Uterus (tissue), 4 donors: ENCODE data around the gene EDEM3. TPM values are rescaled to one million over a fixed set of nuclear protein-coding genes. Genes with fewer than 3 reads are reported as not detected.

Experiments
- DNase-seq, 2 donors: peaks; one replicate each; pipeline ENCODE4 v3.0.0-alpha.2; 2019 to 2020
- H3K27ac ChIP-seq, 2 donors: fragments of 200-600 bp; sonication (generic); 1 replicate in 1 of 2; 2 replicates in 1 of 2; pipeline ENCODE4 v1.5.1; 2016 to 2018
- H3K27me3 ChIP-seq, 2 donors: fragments of 200-600 bp; sonication (generic); one replicate each; pipeline ENCODE4 v1.5.1; 2018 to 2019; ENCODE audit warnings: control low read depth in 1 of 2
- H3K36me3 ChIP-seq, 2 donors: fragments of 200-600 bp; sonication (generic); one replicate each; pipeline ENCODE4 v1.5.1; 2019; ENCODE audit warnings: control low read depth in 1 of 2
- H3K4me1 ChIP-seq, 2 donors: fragments of 200-600 bp; sonication (generic); one replicate each; pipeline ENCODE4 v1.5.1; 2018 to 2019; ENCODE audit warnings: control low read depth in 1 of 2
- H3K4me3 ChIP-seq, 2 donors: fragments of 200-600 bp; sonication (generic); 1 replicate in 1 of 2; 2 replicates in 1 of 2; pipeline ENCODE4 v1.5.1; 2018 to 2019; ENCODE audit warnings: mild to moderate bottlenecking in 1 of 2
- H3K9me3 ChIP-seq, 2 donors: fragments of 200-600 bp; sonication (generic); one replicate each; pipeline ENCODE4 v1.5.1; 2019; ENCODE audit warnings: control low read depth in 1 of 2
- CTCF ChIP-seq, 4 experiments: fragments of 200-600 bp in 2 of 4; fragments of 450-650 bp in 2 of 4; sonication (generic) in 2 of 4; IDR thresholded peaks; one replicate each; pipeline ENCODE4 v1.5.1; 2016 to 2019; ENCODE audit warnings: antibody characterized with exemption in 4 of 4, mild to moderate bottlenecking in 2 of 4, moderate library complexity in 1 of 4
- POLR2A ChIP-seq, 2 donors: fragments of 450-650 bp; IDR thresholded peaks; one replicate each; pipeline ENCODE4 v1.6.1; 2016; ENCODE audit warnings: antibody characterized with exemption in 2 of 2, mild to moderate bottlenecking in 1 of 2, moderate library complexity in 1 of 2
- intact Hi-C: fragments of 100-400 bp; cut with DNase I; formaldehyde crosslinking; loops from one replicate; pipeline ENCODE4 v1.15.1; 2023; ENCODE audit warnings: low total_unique reads
- total RNA-seq, 4 donors: library from RNA; depleted of rRNA in 3 of 4; stranded (reverse); fragments of >200 nt in 3 of 4; gene quantifications; one replicate each; pipeline versions ENCODE4 v1.1.0 to v1.2.4, GENCODE V29; 2014 to 2023
- donor health status: DM: yes; HTN: yes; CAD: no.

Gene EDEM3
- total RNA-seq, 4 donors from 2014 or later = 12.8 to 64.7 (median 35.6) TPM

- H3K4me1 ChIP-seq = no peaks in the 10 kb centered on the region
- H3K9me3 ChIP-seq = no peaks in the 10 kb centered on the region
- H3K27ac ChIP-seq = no peak overlapping the region
- DNase-seq = no peak
- H3K36me3 ChIP-seq = no peaks in the 10 kb centered on the region
- H3K27me3 ChIP-seq = no peaks in the 10 kb centered on the region
- intact Hi-C loops = no loop called here
- no peak for TF ChIP-seq POLR2A (IDR thresholded peaks at IDR 0.05)
- TF ChIP-seq CTCF (IDR thresholded peaks at IDR 0.05) = no peak
- no peak overlapping the region for H3K4me3 ChIP-seq
These were observed 107.8 kb downstream of the EDEM3 start for GRCh38 chr1:184646824-184647223.

- Histone ChIP-seq H3K36me3 (no peaks in the 10 kb centered on the region), H3K9me3 (no peaks in the 10 kb centered on the region), H3K27me3 (no peaks in the 10 kb centered on the region), H3K4me3 (no peak overlapping the region), H3K27ac (no peak overlapping the region), H3K4me1 (no peaks in the 10 kb centered on the region)
- no peak for DNase-seq
- intact Hi-C loops = no loop called here
- TF ChIP-seq POLR2A (IDR thresholded peaks at IDR 0.05) (no peak), CTCF (IDR thresholded peaks at IDR 0.05) (no peak)
These were observed 108.4 kb downstream of the EDEM3 start for GRCh38 chr1:184646178-184646701.

DNA sequence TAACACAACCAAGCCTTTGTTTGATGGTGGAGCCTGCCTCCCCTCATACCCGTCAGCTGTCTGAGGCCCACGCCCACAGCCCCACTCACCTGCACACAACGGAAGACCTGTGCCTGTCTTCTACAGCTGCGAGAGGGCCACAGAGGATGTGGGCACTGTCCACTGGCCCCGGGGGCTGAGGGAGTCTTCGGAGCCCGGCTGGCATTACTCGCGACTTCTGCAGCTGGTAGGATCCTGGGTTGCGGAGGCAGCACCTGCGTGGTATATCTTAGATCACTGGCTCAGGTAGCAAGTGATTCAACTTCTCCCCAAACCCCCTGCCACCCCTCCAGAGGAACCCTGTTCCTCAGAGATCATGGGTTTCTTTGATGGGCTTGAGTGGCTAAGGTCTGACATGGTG, 109.9 kb downstream of the EDEM3 start:
- no peak for DNase-seq
- Histone ChIP-seq H3K4me3 (no peak overlapping the region), H3K9me3 (no peaks in the 10 kb centered on the region), H3K27ac (no peak overlapping the region), H3K4me1 (no peaks in the 10 kb centered on the region), H3K36me3 (no peaks in the 10 kb centered on the region), H3K27me3 (no peaks in the 10 kb centered on the region)
- intact Hi-C loops = no loop called here
- TF ChIP-seq POLR2A (IDR thresholded peaks at IDR 0.05) = no peak
- TF ChIP-seq CTCF (IDR thresholded peaks at IDR 0.05) = no peak

DNA sequence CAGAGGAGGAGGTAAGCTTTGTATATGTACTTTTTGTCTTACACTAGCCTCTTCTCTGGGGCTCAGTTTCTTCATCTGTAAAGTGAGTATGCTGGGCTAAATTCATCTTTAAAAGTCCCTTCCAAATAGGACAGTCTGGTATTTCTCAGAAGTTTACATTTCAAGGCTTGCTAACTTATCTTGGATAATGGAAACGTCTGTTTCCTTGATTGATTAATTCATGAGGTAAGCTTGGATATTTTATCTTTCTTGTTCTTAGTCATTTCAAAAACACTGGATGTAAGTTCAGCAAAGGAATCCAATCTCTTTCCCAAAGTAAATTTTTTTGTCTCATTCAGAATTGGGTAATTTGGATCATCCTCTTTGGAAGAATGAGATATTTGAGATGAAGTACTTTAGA, 111.0 kb downstream of the EDEM3 start:
- H3K9me3 ChIP-seq = no peaks in the 10 kb centered on the region
- intact Hi-C loops = no loop called here
- no peaks in the 10 kb centered on the region for H3K36me3 ChIP-seq
- no peaks in the 10 kb centered on the region for H3K27me3 ChIP-seq
- H3K27ac ChIP-seq = no peak overlapping the region
- H3K4me1 ChIP-seq = no peaks in the 10 kb centered on the region
- TF ChIP-seq CTCF (IDR thresholded peaks at IDR 0.05) (no peak), POLR2A (IDR thresholded peaks at IDR 0.05) (no peak)
- no peak overlapping the region for H3K4me3 ChIP-seq
- DNase-seq = no peak

DNA sequence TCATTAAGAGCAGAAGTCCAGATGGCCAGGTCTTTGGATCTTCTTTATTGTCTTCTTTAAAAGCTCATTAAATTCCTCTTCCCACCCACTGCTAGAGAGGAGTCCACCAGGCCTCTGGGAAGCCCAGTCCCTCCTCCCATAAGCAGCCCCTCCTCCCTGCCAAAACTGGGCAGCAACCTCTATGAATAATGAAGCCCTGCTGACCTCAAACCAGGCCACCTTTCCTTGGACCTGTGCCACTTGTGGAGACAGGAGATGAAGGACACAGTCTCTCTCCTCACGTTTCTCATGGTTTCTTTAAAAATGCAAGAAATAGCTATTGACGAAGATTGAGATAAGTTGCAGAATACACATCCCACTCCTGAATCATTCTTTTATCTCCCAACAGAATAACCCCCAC, 112.8 kb downstream of the EDEM3 start:
- DNase-seq = no peak

More for the DNA sequence above, 112.8 kb downstream of the EDEM3 start:
- Histone ChIP-seq H3K27ac (no peak overlapping the region), H3K9me3 (no peaks in the 10 kb centered on the region), H3K4me3 (no peak overlapping the region), H3K36me3 (no peaks in the 10 kb centered on the region), H3K4me1 (no peaks in the 10 kb centered on the region), H3K27me3 (no peaks in the 10 kb centered on the region)
- no peak for TF ChIP-seq CTCF (IDR thresholded peaks at IDR 0.05)
- TF ChIP-seq POLR2A (IDR thresholded peaks at IDR 0.05) = no peak
- intact Hi-C loops = no loop called here
